HCT116 (cell line): Measurements from ENCODE around the gene SERPINB6. TPM values are rescaled to one million over a fixed set of nuclear protein-coding genes. Genes with fewer than 3 reads are reported as not detected.

Experiments used
- ATAC-seq: fragments of 200-7000 bp; cut with Tn5 transposase; 2 replicates; pipeline ENCODE4 v1.9.1; 2020; ENCODE audit warnings: mild to moderate bottlenecking, moderate library complexity
- BruUV-seq: library from RNA; stranded (reverse); fragments of 400-500 nt; replicated peaks from 2 replicates; lab custom pipeline; 2021; lab: Mats Ljungman, UMichigan
- CTCF ChIA-PET: fragments of 300-600 bp; sonication (Branson Sonifier 250); formaldehyde crosslinking; loops from one replicate; lab custom pipeline; 2021; ENCODE audit warnings: antibody characterized with exemption; lab: Charles Lee
- POLR2A ChIA-PET: fragments of 300-600, 350-600 bp; sonication (Branson Sonifier 250); formaldehyde crosslinking; loops from one replicate; lab custom pipeline; 2021; ENCODE audit warnings: antibody characterized with exemption; lab: Charles Lee
- RAD21 ChIA-PET, 2 experiments: fragments of 300-600 bp; sonication (Branson Sonifier 250); formaldehyde crosslinking; loops; one replicate each; lab custom pipeline; 2023; ENCODE audit warnings: low total read pairs in 2 of 2; ENCODE audit not compliant: uncharacterized antibody in 2 of 2, unreplicated experiment in 2 of 2, low non-redundant PET in 1 of 2; lab: Charles Lee
- DNase-seq: peaks from one replicate; pipeline ENCODE4 v3.0.0-alpha.2; 2010; ENCODE audit warnings: low read depth, low spot score
- H2AFZ ChIP-seq: fragments of 200-600 bp; shearing (Covaris generic), sonication (generic); 2 replicates; pipeline ENCODE4 v1.6.1; 2017; ENCODE audit warnings: low read depth, mixed run types, mixed read lengths, antibody characterized with exemption, low read length; ENCODE audit not compliant: poor library complexity, severe bottlenecking
- H3K27ac ChIP-seq: 2 replicates; pipeline ENCODE4 v1.5.1; 2012; ENCODE audit warnings: low read depth, low read length
- H3K27me3 ChIP-seq: fragments of 200-600 bp; sonication (generic); 2 replicates; pipeline ENCODE4 v1.6.1; 2016; ENCODE audit warnings: mixed run types, low read length, mixed read lengths; ENCODE audit not compliant: insufficient read depth
- H3K36me3 ChIP-seq, 2 experiments: fragments of 200-500 bp in 1 of 2; fragments of 200-600 bp in 1 of 2; sonication (Bioruptor generic) in 1 of 2; sonication (generic) in 1 of 2; 2 replicates each; pipeline versions ENCODE4 v1.5.1 to v1.6.1; 2014 to 2016; ENCODE audit warnings: low read length in 2 of 2, inconsistent platforms in 1 of 2, mixed read lengths in 1 of 2, mixed run types in 1 of 2; ENCODE audit not compliant: insufficient read depth in 2 of 2, control insufficient read depth in 1 of 2
- H3K4me1 ChIP-seq, 2 experiments: fragments of 200-600 bp in 1 of 2; sonication (generic) in 1 of 2; 2 replicates each; pipeline versions ENCODE4 v1.5.1 to v1.6.1; 2012 to 2017; ENCODE audit warnings: low read length in 2 of 2, inconsistent platforms in 1 of 2, mild to moderate bottlenecking in 1 of 2, mixed read lengths in 1 of 2, mixed run types in 1 of 2, moderate library complexity in 1 of 2; ENCODE audit not compliant: insufficient read depth in 2 of 2, control insufficient read depth in 1 of 2
- H3K4me2 ChIP-seq: fragments of 200-600 bp; sonication (generic); 2 replicates; pipeline ENCODE4 v1.6.1; 2017; ENCODE audit warnings: mixed run types, low read length, mixed read lengths
- H3K4me3 ChIP-seq, 2 experiments: fragments of 200-600 bp in 1 of 2; sonication (generic) in 1 of 2; replicated peaks in 1 of 2; 2 replicates each; pipeline ENCODE4 v1.5.1; 2011 to 2016; ENCODE audit warnings: low read length in 2 of 2, control low read depth in 1 of 2, low read depth in 1 of 2, mild to moderate bottlenecking in 1 of 2, mixed read lengths in 1 of 2, mixed run types in 1 of 2
- H3K79me2 ChIP-seq: fragments of 200-600 bp; sonication (generic); 2 replicates; pipeline ENCODE4 v1.6.1; 2017; ENCODE audit warnings: mild to moderate bottlenecking, mixed run types, low read length, moderate library complexity, mixed read lengths; ENCODE audit not compliant: insufficient read depth
- H3K9ac ChIP-seq: fragments of 200-600 bp; sonication (generic); 2 replicates; pipeline ENCODE4 v1.6.1; 2016; ENCODE audit warnings: low read length, mixed read lengths
- H3K9me2 ChIP-seq: fragments of 200-600 bp; sonication (generic), shearing (Covaris generic); 2 replicates; pipeline ENCODE4 v1.6.1; 2017; ENCODE audit warnings: mixed run types, mild to moderate bottlenecking, moderate library complexity; ENCODE audit not compliant: insufficient read depth
- H3K9me3 ChIP-seq, 2 experiments: fragments of 200-500 bp in 1 of 2; fragments of 200-600 bp in 1 of 2; sonication (Bioruptor generic) in 1 of 2; sonication (generic) in 1 of 2; 2 replicates each; pipeline ENCODE4 v1.6.1; 2014 to 2017; ENCODE audit warnings: low read length in 2 of 2, mixed read lengths in 2 of 2, inconsistent platforms in 1 of 2, low read depth in 1 of 2, mild to moderate bottlenecking in 1 of 2, mixed run types in 1 of 2, moderate library complexity in 1 of 2; ENCODE audit not compliant: control insufficient read depth in 1 of 2, insufficient read depth in 1 of 2
- H4K20me1 ChIP-seq: fragments of 200-600 bp; sonication (generic), shearing (Covaris generic); 2 replicates; pipeline ENCODE4 v1.6.1; 2017; ENCODE audit warnings: mixed run types, mild to moderate bottlenecking, moderate library complexity; ENCODE audit not compliant: insufficient read depth
- ATF3 ChIP-seq: IDR thresholded peaks from 2 replicates; pipeline ENCODE4 v1.6.1; 2012
- CEBPB ChIP-seq: IDR thresholded peaks from 2 replicates; pipeline ENCODE4 v1.6.1; 2012; ENCODE audit warnings: low read depth
- CTCF ChIP-seq, 3 experiments: fragments of 200-600 bp in 1 of 3; sonication (generic) in 1 of 3; IDR thresholded peaks in 2 of 3; conservative IDR thresholded peaks in 1 of 3; 2 replicates each; pipeline ENCODE4 v1.5.1; 2012 to 2017; ENCODE audit warnings: low read depth in 2 of 3, low read length in 2 of 3, antibody characterized with exemption in 1 of 3, borderline replicate concordance in 1 of 3, control low read depth in 1 of 3, mild to moderate bottlenecking in 1 of 3, mixed read lengths in 1 of 3, mixed run types in 1 of 3, moderate library complexity in 1 of 3; ENCODE audit not compliant: insufficient read depth in 1 of 3
- EGR1 ChIP-seq: IDR thresholded peaks from 2 replicates; pipeline ENCODE4 v1.6.1; 2012; ENCODE audit warnings: low read depth
- ELF1 ChIP-seq: IDR thresholded peaks from 2 replicates; pipeline ENCODE4 v1.6.1; 2012; ENCODE audit warnings: low read depth, borderline replicate concordance
- EZH2 ChIP-seq: fragments of 200-600 bp; sonication (generic); IDR thresholded peaks from 2 replicates; pipeline ENCODE4 v1.6.1; 2017; ENCODE audit warnings: antibody characterized with exemption, mixed run types
- EZH2phosphoT487 ChIP-seq: fragments of 200-600 bp; IDR thresholded peaks from 2 replicates; pipeline ENCODE4 v1.6.1; 2018; ENCODE audit warnings: antibody characterized with exemption, borderline replicate concordance
- FOSL1 ChIP-seq: IDR thresholded peaks from 2 replicates; pipeline ENCODE4 v1.6.1; 2012; ENCODE audit warnings: low read depth
- JUND ChIP-seq: IDR thresholded peaks from 2 replicates; pipeline ENCODE4 v1.6.1; 2012
- POLR2A ChIP-seq: IDR thresholded peaks from 2 replicates; pipeline ENCODE4 v1.7.0; 2011; ENCODE audit warnings: borderline replicate concordance; ENCODE audit not compliant: insufficient read depth, insufficient read length; ENCODE audit errors: extremely low read depth
- POLR2AphosphoS5 ChIP-seq: IDR thresholded peaks from 2 replicates; pipeline ENCODE4 v1.6.1; 2011; ENCODE audit warnings: mild to moderate bottlenecking, low read depth, low read length, moderate library complexity
- REST ChIP-seq: IDR thresholded peaks from 2 replicates; pipeline ENCODE4 v1.6.1; 2012; ENCODE audit warnings: low read depth
- SIN3A ChIP-seq: IDR thresholded peaks from 2 replicates; pipeline ENCODE4 v1.6.1; 2012; ENCODE audit warnings: low read depth
- SP1 ChIP-seq: IDR thresholded peaks from 2 replicates; pipeline ENCODE4 v1.6.1; 2012; ENCODE audit warnings: low read depth
- SRF ChIP-seq: IDR thresholded peaks from 2 replicates; pipeline ENCODE4 v1.6.1; 2012; ENCODE audit warnings: low read depth
- YY1 ChIP-seq: IDR thresholded peaks from 2 replicates; pipeline ENCODE4 v1.6.1; 2011; ENCODE audit warnings: low read length, low read depth, moderate library complexity, mild to moderate bottlenecking; ENCODE audit not compliant: insufficient replicate concordance; ENCODE audit errors: extremely low read depth
- ZBTB33 ChIP-seq: IDR thresholded peaks from 2 replicates; pipeline ENCODE4 v1.6.1; 2011; ENCODE audit warnings: mild to moderate bottlenecking, low read length, moderate library complexity; ENCODE audit not compliant: insufficient replicate concordance; ENCODE audit errors: extremely low read depth
- ZFX ChIP-seq: fragments of 450-650 bp; IDR thresholded peaks from 2 replicates; pipeline ENCODE4 v1.6.1; 2017
- ZNF274 ChIP-seq: fragments of 200-500 bp; sonication (Bioruptor generic); IDR thresholded peaks from 2 replicates; pipeline ENCODE4 v1.6.1; 2014; ENCODE audit warnings: mild to moderate bottlenecking, low read depth, low read length, inconsistent platforms
- intact Hi-C: fragments of 100-400 bp; cut with micrococcal nuclease; formaldehyde crosslinking; loops from 2 replicates; pipeline ENCODE4 v1.10.0; 2022
- total RNA-seq: library from RNA; stranded (reverse); gene quantifications from one replicate; pipeline ENCODE4 v1.2.1, GENCODE V29; 2021; ENCODE audit not compliant: unreplicated experiment

The SERPINB6 gene
- total RNA-seq, 1 experiment from 2014 or later, result 103 TPM

GRCh38 chr6:2940851-2941250 is 30.5 kb downstream of the SERPINB6 start:
- Histone ChIP-seq H3K27me3 (no peaks in the 10 kb centered on the region), H3K79me2 (no peaks in the 10 kb centered on the region), H4K20me1 (no peaks in the 10 kb centered on the region), H3K9ac (no peak overlapping the region), H2AFZ (no peak overlapping the region), H3K27ac (no peak overlapping the region), H3K4me3 (no peak overlapping the region), H3K9me3 (no peaks in the 10 kb centered on the region; a peak in 1 of 4 replicates), H3K36me3 (no peaks in the 10 kb centered on the region), H3K4me1 (peaks cover 0 to 7% of the 10 kb centered on the region in 2 experiments; a peak in 1 of 4 replicates), H3K4me2 (no peak overlapping the region), H3K9me2 (no peaks in the 10 kb centered on the region)
- intact Hi-C loops, result no loop called here
- RAD21 ChIA-PET, result no interaction called here
- TF ChIP-seq SIN3A (no peak), YY1 (no peak), SRF (no peak), REST (no peak), ZFX (no peak), ZNF274 (no peak), JUND (no peak), POLR2A (no peak), ATF3 (no peak), FOSL1 (no peak), SP1 (no peak), CTCF (IDR thresholded peaks at IDR 0.05 in 2 of 3, conservative IDR thresholded peaks at IDR 0.05 in 1 of 3; ENCODE audit: borderline replicate concordance in 1 of 3, insufficient read depth in 1 of 3, low read depth in 2 of 3, low read length in 2 of 3) (no peak), POLR2AphosphoS5 (no peak), EZH2phosphoT487 (no peak), ELF1 (no peak), EZH2 (no peak), CEBPB (no peak), EGR1 (no peak), ZBTB33 (no peak)
- CTCF ChIA-PET, result interaction anchor here (4.7 kb wide), 1 partner anchor 11 kb away, joined by 28 read pairs; no protein-coding TSS in a partner anchor
- POLR2A ChIA-PET, result interaction anchor here (0.6 to 1.4 kb wide), 4 partner anchors 72 to 124 kb away, joined by 3 to 9 read pairs (median 4); no protein-coding TSS in a partner anchor
- no TSS peak for BruUV-seq
- no peak for ATAC-seq
- DNase-seq, result no peak
